Activated B cell treated with CpG ODN at 0.5 μM for 24 hours (primary cell): Measurements from ENCODE around the gene SLC30A2. TPM values are rescaled to one million over a fixed set of nuclear protein-coding genes. Genes with fewer than 3 reads are reported as not detected.
A peak's percentile ranks its signal among the peaks of the same experiment; 100 is the strongest.

Experiments used
- ATAC-seq: fragments of 200-7000 bp; cut with Tn5 transposase; one replicate; pipeline ENCODE4 v1.10.0; 2021; ENCODE audit warnings: low read depth, mild to moderate bottlenecking, moderate library complexity
- CTCF ChIA-PET: fragments of 350-600 bp; sonication (Branson Sonifier 250); formaldehyde crosslinking; loops from one replicate; lab custom pipeline; 2021; ENCODE audit warnings: antibody characterized with exemption; lab: Charles Lee
- POLR2A ChIA-PET: fragments of 350-600 bp; sonication (Branson Sonifier 250); formaldehyde crosslinking; loops from one replicate; lab custom pipeline; 2021; ENCODE audit warnings: antibody characterized with exemption; lab: Charles Lee
- DNase-seq: peaks from one replicate; pipeline ENCODE4 v3.0.0; 2022
- H3K27ac Mint-ChIP-seq: one replicate; pipeline ENCODE4 v1.8.0; 2020; ENCODE audit warnings: mixed read lengths
- H3K27me3 Mint-ChIP-seq: one replicate; pipeline ENCODE4 v1.8.0; 2021; ENCODE audit warnings: mixed read lengths
- H3K36me3 Mint-ChIP-seq: one replicate; pipeline ENCODE4 v1.8.0; 2021; ENCODE audit warnings: low read depth, mixed read lengths
- H3K4me1 Mint-ChIP-seq: one replicate; pipeline ENCODE4 v1.8.0; 2021; ENCODE audit warnings: mixed read lengths
- H3K4me3 Mint-ChIP-seq: one replicate; pipeline ENCODE4 v1.8.0; 2020; ENCODE audit warnings: mild to moderate bottlenecking, mixed read lengths
- H3K9me3 Mint-ChIP-seq: one replicate; pipeline ENCODE4 v1.8.0; 2020; ENCODE audit warnings: mixed read lengths
- CTCF ChIP-seq: fragments of 200-600 bp; IDR thresholded peaks from one replicate; pipeline ENCODE4 v1.8.0; 2022; ENCODE audit warnings: antibody characterized with exemption, mild to moderate bottlenecking
- intact Hi-C: fragments of 100-400 bp; cut with micrococcal nuclease; formaldehyde crosslinking; loops from one replicate; pipeline ENCODE4 v1.15.1; 2024
- total RNA-seq: library from RNA; stranded (reverse); gene quantifications from 2 replicates; pipeline ENCODE4 v1.2.3, GENCODE V29; 2022

SLC30A2 gene
- total RNA-seq, 1 donor from 2014 or later = not detected

- no peak overlapping the region for H3K4me3 Mint-ChIP-seq
- CTCF ChIA-PET = interaction anchor here (0.7 to 2.8 kb wide), 6 partner anchors 19 to 380 kb away, joined by 3 to 9 read pairs (median 4); partner anchors contain the start of gene PAFAH2
- intact Hi-C loops = loop anchor here (1.0 to 5.0 kb wide), 4 partner anchors 68 to 436 kb away; partner anchors contain the start of gene HMGN2
- TF ChIP-seq CTCF = no peak
- H3K27me3 Mint-ChIP-seq = peaks cover 8% of the 10 kb centered on the region
- no peak overlapping the region for H3K27ac Mint-ChIP-seq
- no peak for DNase-seq
- POLR2A ChIA-PET = no interaction called here
- peaks cover 11% of the 10 kb centered on the region for H3K4me1 Mint-ChIP-seq
- no peak for ATAC-seq
- H3K9me3 Mint-ChIP-seq = no peaks in the 10 kb centered on the region
- H3K36me3 Mint-ChIP-seq = peaks cover 3% of the 10 kb centered on the region
Measured at GRCh38 chr1:26036756-26037281, 9.1 kb downstream of the SLC30A2 start.

- ChIA-PET POLR2A (interaction anchor here (1.7 kb wide), 1 partner anchor 198 kb away, joined by 4 read pairs; the partner anchor contains the start of gene CEP85), CTCF (interaction anchor here (0.7 to 2.8 kb wide), 6 partner anchors 20 to 381 kb away, joined by 3 to 9 read pairs (median 4); partner anchors contain the start of gene PAFAH2)
- DNase-seq (peak; percentile 84), ATAC-seq (peak; percentile 73)
- peak; percentile 98 for TF ChIP-seq CTCF
- Mint-ChIP-seq H3K27ac (peak overlapping the region; percentile 78), H3K4me1 (peaks cover 11% of the 10 kb centered on the region), H3K27me3 (peaks cover 6% of the 10 kb centered on the region), H3K9me3 (no peaks in the 10 kb centered on the region), H3K4me3 (peak overlapping the region; percentile 96), H3K36me3 (peaks cover 3% of the 10 kb centered on the region)
- intact Hi-C loops = loop anchor here (1.0 to 5.0 kb wide), 9 partner anchors 38 to 437 kb away; partner anchors contain the start of genes CEP85, HMGN2, PAFAH2 and PDIK1L
Measured at GRCh38 chr1:26035959-26036755, 9.8 kb downstream of the SLC30A2 start.

- Mint-ChIP-seq H3K4me1 (peaks cover 11% of the 10 kb centered on the region), H3K9me3 (no peaks in the 10 kb centered on the region), H3K27ac (peak overlapping the region; percentile 78), H3K4me3 (peak overlapping the region; percentile 96), H3K27me3 (peaks cover 12% of the 10 kb centered on the region), H3K36me3 (peaks cover 3% of the 10 kb centered on the region)
- ChIA-PET POLR2A (interaction anchor here (1.7 kb wide), 1 partner anchor 198 kb away, joined by 4 read pairs; the partner anchor contains the start of gene CEP85), CTCF (interaction anchor here (0.6 to 2.8 kb wide), 5 partner anchors 25 to 382 kb away, joined by 3 to 9 read pairs (median 4); no protein-coding TSS in a partner anchor)
- ATAC-seq (peak; percentile 95), DNase-seq (peak; percentile 80)
- TF ChIP-seq CTCF = no peak
- intact Hi-C loops = loop anchor here (1.0 to 5.0 kb wide), 6 partner anchors 37 to 199 kb away; partner anchors contain the start of genes CEP85, PAFAH2 and PDIK1L
Measured at GRCh38 chr1:26035203-26035958, 10.5 kb downstream of the SLC30A2 start.

- intact Hi-C loops = loop anchor here (1.0 to 5.0 kb wide), 6 partner anchors 36 to 200 kb away; partner anchors contain the start of genes CEP85, PAFAH2 and PDIK1L
- no peaks in the 10 kb centered on the region for H3K9me3 Mint-ChIP-seq
- H3K27me3 Mint-ChIP-seq = peaks cover 14% of the 10 kb centered on the region
- ChIA-PET CTCF (interaction anchor here (0.6 to 2.8 kb wide), 5 partner anchors 24 to 382 kb away, joined by 3 to 9 read pairs (median 3); no protein-coding TSS in a partner anchor), POLR2A (interaction anchor here (0.7 to 1.7 kb wide), 2 partner anchors 199 to 1019 kb away, joined by 3 to 4 read pairs; partner anchors contain the start of gene CEP85)
- peaks cover 3% of the 10 kb centered on the region for H3K36me3 Mint-ChIP-seq
- peak overlapping the region; percentile 10 for H3K27ac Mint-ChIP-seq
- no peak for ATAC-seq
- H3K4me1 Mint-ChIP-seq = peaks cover 11% of the 10 kb centered on the region
- no peak for TF ChIP-seq CTCF
- DNase-seq = no peak
- peak overlapping the region; percentile 96 for H3K4me3 Mint-ChIP-seq
Measured at GRCh38 chr1:26034504-26035202, 11.3 kb downstream of the SLC30A2 start.
